Neuronal stem cell (in vitro differentiated cells): Measurements from ENCODE around the gene FADS3.
A peak's percentile ranks its signal among the peaks of the same experiment; 100 is the strongest.

ENCODE experiments used
- DNase-seq: peaks from one replicate; pipeline ENCODE4 v3.0.0-alpha.2; 2013; ENCODE audit warnings: low spot score
- H2AFZ ChIP-seq: one replicate; pipeline ENCODE4 v1.6.1; 2013; ENCODE audit warnings: mild to moderate bottlenecking, low read length, inconsistent platforms
- H2AK5ac ChIP-seq: 2 replicates; pipeline ENCODE4 v1.6.1; 2013; ENCODE audit warnings: low read depth, mild to moderate bottlenecking, inconsistent platforms, low read length, moderate library complexity, mixed read lengths
- H2BK120ac ChIP-seq: 2 replicates; pipeline ENCODE4 v1.6.1; 2013; ENCODE audit warnings: low read depth, mild to moderate bottlenecking, inconsistent platforms, low read length, moderate library complexity, mixed read lengths
- H2BK12ac ChIP-seq: one replicate; pipeline ENCODE4 v1.6.1; 2013; ENCODE audit warnings: low read length, inconsistent platforms
- H2BK15ac ChIP-seq: 2 replicates; pipeline ENCODE4 v1.6.1; 2013; ENCODE audit warnings: mild to moderate bottlenecking, low read length, inconsistent platforms, mixed read lengths
- H2BK5ac ChIP-seq: one replicate; pipeline ENCODE4 v1.6.1; 2013; ENCODE audit warnings: inconsistent platforms, mild to moderate bottlenecking, low read length, moderate library complexity
- H3K14ac ChIP-seq: one replicate; pipeline ENCODE4 v1.6.1; 2013; ENCODE audit warnings: low read length, inconsistent platforms
- H3K18ac ChIP-seq: 2 replicates; pipeline ENCODE4 v1.6.1; 2013; ENCODE audit warnings: low read length, inconsistent platforms
- H3K23ac ChIP-seq: 2 replicates; pipeline ENCODE4 v1.6.1; 2013; ENCODE audit warnings: low read depth, mild to moderate bottlenecking, mixed read lengths, low read length, inconsistent platforms; ENCODE audit not compliant: poor library complexity
- H3K27ac ChIP-seq: replicated peaks from 3 replicates; pipeline ENCODE4 v1.5.1; 2013; ENCODE audit warnings: low read length, inconsistent platforms
- H3K27me3 ChIP-seq, 3 experiments: 2 replicates each; pipeline ENCODE4 v1.6.1; 2013; ENCODE audit warnings: low read length in 3 of 3, mild to moderate bottlenecking in 2 of 3, inconsistent platforms in 1 of 3, low read depth in 1 of 3, mixed read lengths in 1 of 3, moderate library complexity in 1 of 3; ENCODE audit not compliant: control insufficient read depth in 3 of 3, insufficient read depth in 3 of 3
- H3K36me3 ChIP-seq, 2 donors: replicated peaks in 1 of 2; 2 replicates each; pipeline ENCODE4 v1.6.1; 2013; ENCODE audit warnings: low read length in 2 of 2; ENCODE audit not compliant: control insufficient read depth in 2 of 2, insufficient read depth in 2 of 2
- H3K4ac ChIP-seq: 2 replicates; pipeline ENCODE4 v1.6.1; 2013; ENCODE audit warnings: inconsistent platforms, mild to moderate bottlenecking, low read length, moderate library complexity
- H3K4me1 ChIP-seq, 2 donors: 1 replicate in 1 of 2; 2 replicates in 1 of 2; pipeline ENCODE4 v1.6.1; 2013; ENCODE audit warnings: low read length in 2 of 2, low read depth in 1 of 2; ENCODE audit not compliant: control insufficient read depth in 2 of 2, insufficient read depth in 1 of 2
- H3K4me2 ChIP-seq: one replicate; pipeline ENCODE4 v1.6.1; 2013; ENCODE audit warnings: mild to moderate bottlenecking, low read length, inconsistent platforms; ENCODE audit not compliant: insufficient read depth, poor library complexity, severe bottlenecking
- H3K4me3 ChIP-seq, 2 donors: 2 replicates each; pipeline ENCODE4 v1.5.1; 2013; ENCODE audit warnings: low read length in 2 of 2, mild to moderate bottlenecking in 2 of 2, inconsistent platforms in 1 of 2, moderate library complexity in 1 of 2
- H3K79me1 ChIP-seq: one replicate; pipeline ENCODE4 v1.6.1; 2013; ENCODE audit warnings: low read depth, mild to moderate bottlenecking, inconsistent platforms, low read length, moderate library complexity
- H3K9ac ChIP-seq: one replicate; pipeline ENCODE4 v1.6.1; 2013; ENCODE audit warnings: mild to moderate bottlenecking, low read depth, low read length, inconsistent platforms; ENCODE audit not compliant: poor library complexity
- H3K9me3 ChIP-seq, 2 donors: replicated peaks in 1 of 2; 2 replicates each; pipeline versions ENCODE3 to v1.6.1; 2013; ENCODE audit warnings: low read length in 2 of 2, mild to moderate bottlenecking in 2 of 2, inconsistent platforms in 1 of 2, low read depth in 1 of 2, mixed read lengths in 1 of 2, moderate library complexity in 1 of 2; ENCODE audit not compliant: control insufficient read depth in 2 of 2, insufficient read depth in 1 of 2
- H4K8ac ChIP-seq: one replicate; pipeline ENCODE4 v1.6.1; 2013; ENCODE audit warnings: low read depth, mild to moderate bottlenecking, inconsistent platforms, low read length, moderate library complexity
- H4K91ac ChIP-seq: one replicate; pipeline ENCODE4 v1.6.1; 2013; ENCODE audit warnings: low read length, low read depth, mild to moderate bottlenecking, inconsistent platforms; ENCODE audit not compliant: poor library complexity
- WGBS, 2 donors: extraction: QIAGEN DNeasy Blood & Tissue Kit; methylation state at CpG; one replicate each; pipeline ENCODE4 v1.1.7; 2013; ENCODE audit warnings: missing lambda C conversion rate in 2 of 2, mixed read lengths in 1 of 2; ENCODE audit not compliant: insufficient read length in 2 of 2, insufficient replicate concordance in 1 of 2; ENCODE audit errors: extremely low coverage in 2 of 2; 5-methylcytosine and 5-hydroxymethylcytosine counted together

Gene FADS3

GRCh38 chr11:61924064-61924455 lies 32.7 kb upstream of the FADS3 start:
- no peak overlapping the region for H3K23ac ChIP-seq
- DNase-seq = no peak
- peak overlapping the region; percentile 38 for H2AK5ac ChIP-seq
- H2BK15ac ChIP-seq = peak overlapping the region; percentile 59
- H3K14ac ChIP-seq = peak overlapping the region; percentile 12
- no peaks in the 10 kb centered on the region for H3K36me3 ChIP-seq
- no peak overlapping the region for H4K91ac ChIP-seq
- no peak overlapping the region for H3K4me2 ChIP-seq
- peak overlapping the region; percentile 34 for H3K9ac ChIP-seq
- H3K4me1 ChIP-seq = peaks cover 11 to 16% of the 10 kb centered on the region in 2 donors
- H4K8ac ChIP-seq = no peak overlapping the region
- no peak overlapping the region for H2BK120ac ChIP-seq
- H3K27me3 ChIP-seq = peaks cover 0 to 22% (median 0%) of the 10 kb centered on the region in 3 experiments
- no CpG with 5 or more reads among the region's 6 CpGs for WGBS, 2 donors
- no peak overlapping the region for H3K4me3 ChIP-seq
- H3K18ac ChIP-seq = peak overlapping the region; percentile 73
- peak overlapping the region; percentile 89 for H2BK12ac ChIP-seq
- no peak overlapping the region for H3K4ac ChIP-seq
- peak overlapping the region; percentile 76 for H2AFZ ChIP-seq
- no peaks in the 10 kb centered on the region for H3K79me1 ChIP-seq
- H3K27ac ChIP-seq = no peak overlapping the region
- no peak overlapping the region for H2BK5ac ChIP-seq
- H3K9me3 ChIP-seq = no peaks in the 10 kb centered on the region

- Histone ChIP-seq H2BK5ac (no peak overlapping the region), H3K14ac (peak overlapping the region; percentile 12), H3K9me3 (no peaks in the 10 kb centered on the region), H3K9ac (peak overlapping the region; percentile 60), H3K79me1 (no peaks in the 10 kb centered on the region), H3K4ac (no peak overlapping the region), H3K23ac (peak overlapping the region; percentile 10), H3K27me3 (peaks cover 0 to 24% (median 2%) of the 10 kb centered on the region in 3 experiments), H4K91ac (no peak overlapping the region), H3K18ac (peak overlapping the region; percentile 73), H3K4me1 (peaks cover 12 to 16% of the 10 kb centered on the region in 2 donors), H4K8ac (no peak overlapping the region), H2BK15ac (peak overlapping the region; percentile 59), H3K36me3 (no peaks in the 10 kb centered on the region), H2BK120ac (no peak overlapping the region), H2BK12ac (peak overlapping the region; percentile 89), H3K4me3 (no peak overlapping the region), H2AK5ac (no peak overlapping the region), H2AFZ (peak overlapping the region; percentile 76), H3K27ac (no peak overlapping the region), H3K4me2 (no peak overlapping the region)
- WGBS, 2 donors = no CpG with 5 or more reads among the region's 18 CpGs
- no peak for DNase-seq
Observed at GRCh38 chr11:61923166-61924063, 32.1 kb upstream of the FADS3 start.

GRCh38 chr11:61922539-61922938 lies 31.2 kb upstream of the FADS3 start:
- Histone ChIP-seq H3K9ac (no peak overlapping the region), H2AFZ (no peak overlapping the region)

GRCh38 chr11:61921446-61921845 lies 30.1 kb upstream of the FADS3 start:
- no peak overlapping the region for H3K9ac ChIP-seq
- H3K9me3 ChIP-seq = no peaks in the 10 kb centered on the region
- H4K8ac ChIP-seq = no peak overlapping the region
- DNase-seq = no peak
- peaks cover 14 to 19% of the 10 kb centered on the region in 2 donors for H3K4me1 ChIP-seq
- no peak overlapping the region for H3K23ac ChIP-seq
- no peak overlapping the region for H3K4me3 ChIP-seq
- no peak overlapping the region for H2AFZ ChIP-seq
- WGBS, 2 donors = no CpG with 5 or more reads among the region's 3 CpGs
- H3K4me2 ChIP-seq = no peak overlapping the region
- H3K27me3 ChIP-seq = peaks cover 4 to 34% (median 19%) of the 10 kb centered on the region in 3 experiments
- H3K27ac ChIP-seq = no peak overlapping the region
- peaks cover 1% of the 10 kb centered on the region for H3K79me1 ChIP-seq
- H2BK12ac ChIP-seq = no peak overlapping the region
- peak overlapping the region; percentile 2 for H3K18ac ChIP-seq
- no peak overlapping the region for H2BK15ac ChIP-seq
- H3K4ac ChIP-seq = no peak overlapping the region
- H4K91ac ChIP-seq = no peak overlapping the region
- no peak overlapping the region for H2BK5ac ChIP-seq
- no peak overlapping the region for H2AK5ac ChIP-seq
- H3K36me3 ChIP-seq = no peaks in the 10 kb centered on the region
- no peak overlapping the region for H2BK120ac ChIP-seq
- H3K14ac ChIP-seq = no peak overlapping the region

More at GRCh38 chr11:61922539-61922938, 31.2 kb upstream of the FADS3 start:
- no peak for DNase-seq
- Histone ChIP-seq H3K4me3 (no peak overlapping the region), H3K36me3 (no peaks in the 10 kb centered on the region), H3K14ac (no peak overlapping the region), H2BK120ac (no peak overlapping the region), H3K18ac (no peak overlapping the region), H4K8ac (no peak overlapping the region), H3K27ac (no peak overlapping the region), H3K9me3 (no peaks in the 10 kb centered on the region), H3K4me2 (no peak overlapping the region), H3K79me1 (no peaks in the 10 kb centered on the region), H3K4ac (no peak overlapping the region), H2AK5ac (no peak overlapping the region), H3K4me1 (peaks cover 14 to 19% of the 10 kb centered on the region in 2 donors), H4K91ac (no peak overlapping the region), H2BK15ac (no peak overlapping the region), H2BK5ac (no peak overlapping the region), H3K23ac (no peak overlapping the region), H3K27me3 (peaks cover 0 to 32% (median 11%) of the 10 kb centered on the region in 3 experiments), H2BK12ac (no peak overlapping the region)
- WGBS, 2 donors = no CpG with 5 or more reads among the region's 6 CpGs
